GM21737 (cell line): Measurements from ENCODE around the gene FOXD4L3.
"Not testable (repeated sequence)": the region's sequence is repeated elsewhere in the genome, so short reads cannot be mapped to it uniquely, and the experiment has no call there.

ENCODE experiments used
- ATAC-seq: cut with Tn5 transposase; IDR thresholded peaks from one replicate; pipeline ENCODE4 v1.9.1; 2021; ENCODE audit warnings: mild to moderate bottlenecking, moderate library complexity; ENCODE audit not compliant: unreplicated experiment

Gene FOXD4L3

DNA sequence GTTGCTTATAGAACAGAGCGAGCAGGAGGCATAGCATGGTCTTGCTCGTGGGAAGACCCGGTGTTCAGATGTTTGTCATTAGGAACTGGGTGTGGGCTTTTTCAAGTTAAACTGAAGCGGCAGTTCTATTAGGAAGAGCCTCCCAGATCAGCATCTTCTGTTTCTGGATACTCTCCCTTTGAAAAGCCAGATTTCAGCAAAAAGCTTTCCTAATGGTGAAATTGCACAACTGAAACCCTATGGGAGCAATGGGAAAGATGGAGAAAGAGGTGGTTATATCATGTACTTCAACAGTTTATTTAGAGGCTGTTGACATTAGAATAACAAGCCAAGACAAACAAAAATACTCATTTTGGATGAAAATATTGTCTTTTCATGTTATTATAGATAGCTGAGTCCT lies 41.3 kb downstream of the FOXD4L3 start:
- ATAC-seq = not testable (repeated sequence)

- not testable (repeated sequence) for ATAC-seq
These were observed 49.0 kb downstream of the FOXD4L3 start for GRCh38 chr9:68351689-68352088.
